ENCODE measurements around the gene FOXB1. TPM values are rescaled to one million over a fixed set of nuclear protein-coding genes. Genes with fewer than 3 reads are reported as not detected.

The FOXB1 gene
- total and polyA plus RNA-seq, 2 of the 13 experiments (the other 11 are each of a cell fraction or from before 2014, with no cell fraction given): not detected

DNA sequence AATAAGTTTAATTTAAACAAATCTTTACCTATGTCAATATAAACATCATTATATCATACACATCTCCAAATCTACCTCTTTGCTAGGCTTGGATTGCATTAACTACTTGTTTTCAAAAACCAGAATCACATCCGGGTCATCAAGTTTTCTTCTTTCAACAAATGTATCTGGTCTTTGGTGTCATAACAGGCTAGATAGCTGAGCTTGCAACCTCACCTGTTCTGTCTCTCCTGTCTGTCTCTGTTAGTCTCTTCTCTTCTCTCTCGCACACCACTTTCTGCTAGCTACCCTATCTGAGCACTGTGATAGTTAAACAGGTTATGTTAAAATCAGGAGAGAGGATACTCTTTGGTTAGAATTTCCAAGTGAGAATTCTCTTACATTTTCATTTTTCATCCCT lies 6.7 kb downstream of the FOXB1 start (continued):
- TF ChIP-seq, protein P1, sequence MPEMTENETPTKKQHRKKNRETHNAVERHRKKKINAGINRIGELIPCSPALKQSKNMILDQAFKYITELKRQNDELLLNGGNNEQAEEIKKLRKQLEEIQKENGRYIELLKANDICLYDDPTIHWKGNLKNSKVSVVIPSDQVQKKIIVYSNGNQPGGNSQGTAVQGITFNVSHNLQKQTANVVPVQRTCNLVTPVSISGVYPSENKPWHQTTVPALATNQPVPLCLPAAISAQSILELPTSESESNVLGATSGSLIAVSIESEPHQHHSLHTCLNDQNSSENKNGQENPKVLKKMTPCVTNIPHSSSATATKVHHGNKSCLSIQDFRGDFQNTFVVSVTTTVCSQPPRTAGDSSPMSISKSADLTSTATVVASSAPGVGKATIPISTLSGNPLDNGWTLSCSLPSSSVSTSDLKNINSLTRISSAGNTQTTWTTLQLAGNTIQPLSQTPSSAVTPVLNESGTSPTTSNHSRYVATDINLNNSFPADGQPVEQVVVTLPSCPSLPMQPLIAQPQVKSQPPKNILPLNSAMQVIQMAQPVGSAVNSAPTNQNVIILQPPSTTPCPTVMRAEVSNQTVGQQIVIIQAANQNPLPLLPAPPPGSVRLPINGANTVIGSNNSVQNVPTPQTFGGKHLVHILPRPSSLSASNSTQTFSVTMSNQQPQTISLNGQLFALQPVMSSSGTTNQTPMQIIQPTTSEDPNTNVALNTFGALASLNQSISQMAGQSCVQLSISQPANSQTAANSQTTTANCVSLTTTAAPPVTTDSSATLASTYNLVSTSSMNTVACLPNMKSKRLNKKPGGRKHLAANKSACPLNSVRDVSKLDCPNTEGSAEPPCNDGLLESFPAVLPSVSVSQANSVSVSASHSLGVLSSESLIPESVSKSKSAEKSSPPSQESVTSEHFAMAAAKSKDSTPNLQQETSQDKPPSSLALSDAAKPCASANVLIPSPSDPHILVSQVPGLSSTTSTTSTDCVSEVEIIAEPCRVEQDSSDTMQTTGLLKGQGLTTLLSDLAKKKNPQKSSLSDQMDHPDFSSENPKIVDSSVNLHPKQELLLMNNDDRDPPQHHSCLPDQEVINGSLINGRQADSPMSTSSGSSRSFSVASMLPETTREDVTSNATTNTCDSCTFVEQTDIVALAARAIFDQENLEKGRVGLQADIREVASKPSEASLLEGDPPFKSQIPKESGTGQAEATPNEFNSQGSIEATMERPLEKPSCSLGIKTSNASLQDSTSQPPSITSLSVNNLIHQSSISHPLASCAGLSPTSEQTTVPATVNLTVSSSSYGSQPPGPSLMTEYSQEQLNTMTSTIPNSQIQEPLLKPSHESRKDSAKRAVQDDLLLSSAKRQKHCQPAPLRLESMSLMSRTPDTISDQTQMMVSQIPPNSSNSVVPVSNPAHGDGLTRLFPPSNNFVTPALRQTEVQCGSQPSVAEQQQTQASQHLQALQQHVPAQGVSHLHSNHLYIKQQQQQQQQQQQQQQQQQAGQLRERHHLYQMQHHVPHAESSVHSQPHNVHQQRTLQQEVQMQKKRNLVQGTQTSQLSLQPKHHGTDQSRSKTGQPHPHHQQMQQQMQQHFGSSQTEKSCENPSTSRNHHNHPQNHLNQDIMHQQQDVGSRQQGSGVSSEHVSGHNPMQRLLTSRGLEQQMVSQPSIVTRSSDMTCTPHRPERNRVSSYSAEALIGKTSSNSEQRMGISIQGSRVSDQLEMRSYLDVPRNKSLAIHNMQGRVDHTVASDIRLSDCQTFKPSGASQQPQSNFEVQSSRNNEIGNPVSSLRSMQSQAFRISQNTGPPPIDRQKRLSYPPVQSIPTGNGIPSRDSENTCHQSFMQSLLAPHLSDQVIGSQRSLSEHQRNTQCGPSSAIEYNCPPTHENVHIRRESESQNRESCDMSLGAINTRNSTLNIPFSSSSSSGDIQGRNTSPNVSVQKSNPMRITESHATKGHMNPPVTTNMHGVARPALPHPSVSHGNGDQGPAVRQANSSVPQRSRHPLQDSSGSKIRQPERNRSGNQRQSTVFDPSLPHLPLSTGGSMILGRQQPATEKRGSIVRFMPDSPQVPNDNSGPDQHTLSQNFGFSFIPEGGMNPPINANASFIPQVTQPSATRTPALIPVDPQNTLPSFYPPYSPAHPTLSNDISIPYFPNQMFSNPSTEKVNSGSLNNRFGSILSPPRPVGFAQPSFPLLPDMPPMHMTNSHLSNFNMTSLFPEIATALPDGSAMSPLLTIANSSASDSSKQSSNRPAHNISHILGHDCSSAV (CRISPR knock-in tag; IDR thresholded peaks at IDR 0.05; ENCODE audit: borderline replicate concordance): no peak
- TF ChIP-seq ZBTB46 (CRISPR knock-in tag; IDR thresholded peaks at IDR 0.05; ENCODE audit: borderline replicate concordance): no peak
- TF ChIP-seq GPN1 (CRISPR knock-in tag; IDR thresholded peaks at IDR 0.05; ENCODE audit: borderline replicate concordance): no peak
- no peak for TF ChIP-seq ZNF512 (CRISPR knock-in tag; IDR thresholded peaks at IDR 0.05)
- TF ChIP-seq NFE2L2 (IDR thresholded peaks at IDR 0.05; ENCODE audit: low read length): no peak
- TF ChIP-seq ZNF275 (CRISPR knock-in tag; IDR thresholded peaks at IDR 0.05; ENCODE audit: borderline replicate concordance): no peak
- TF ChIP-seq ZNF605 (CRISPR knock-in tag; IDR thresholded peaks at IDR 0.05): no peak
- no peak for TF ChIP-seq ZNF160 (CRISPR knock-in tag; IDR thresholded peaks at IDR 0.05)
- TF ChIP-seq ZNF563 (CRISPR knock-in tag; IDR thresholded peaks at IDR 0.05): no peak
- no peak for TF ChIP-seq ZMYM3 (CRISPR knock-in tag; IDR thresholded peaks at IDR 0.05)
- TF ChIP-seq ZNF501 (CRISPR knock-in tag; IDR thresholded peaks at IDR 0.05): no peak
- no peak for TF ChIP-seq ETV6 (CRISPR knock-in tag; conservative IDR thresholded peaks at IDR 0.05)
